Measurements from ENCODE around the gene CDSN.
A peak's percentile ranks its signal among the peaks of the same experiment; 100 is the strongest.

DNA sequence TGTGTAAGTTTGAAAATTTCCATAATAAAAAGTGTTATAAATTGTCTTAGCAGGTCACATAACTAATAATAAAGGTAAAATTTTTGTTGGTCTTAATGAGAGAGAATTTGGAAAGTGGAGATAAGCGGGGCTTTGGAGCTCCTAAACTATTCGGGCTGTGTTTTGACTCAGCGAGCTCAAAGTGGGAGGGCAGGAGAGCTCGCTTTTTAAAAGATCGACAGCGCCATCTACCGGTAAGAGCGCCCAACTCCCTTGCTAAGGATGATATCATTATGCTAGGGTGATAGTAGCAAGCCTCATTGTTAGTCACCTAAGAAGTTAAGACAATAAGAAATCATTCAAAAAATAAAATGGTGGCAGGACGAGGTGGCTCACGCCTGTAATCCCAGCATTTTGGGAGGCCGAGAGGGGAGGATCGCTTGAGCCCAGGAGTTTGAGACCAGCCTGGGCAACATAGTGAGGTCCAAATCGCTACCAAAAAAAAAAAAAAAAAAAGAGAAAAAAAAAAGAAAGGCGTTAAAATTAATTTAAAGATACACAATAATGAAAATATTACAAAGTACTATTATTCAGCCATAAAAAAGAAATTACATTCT is 32.7 kb downstream of the CDSN start:
- TF ChIP-seq CTCF (IDR thresholded peaks at IDR 0.05), result peak in 5 of 6 experiments; percentile 70 to 85 (median 78)
- no peak for TF ChIP-seq POLR2A (IDR thresholded peaks at IDR 0.05)

Measured in thyroid gland (tissue), 4 donors.